ENCODE measurements around the gene GH2.
"Not testable (repeated sequence)": the region's sequence is repeated elsewhere in the genome, so short reads cannot be mapped to it uniquely, and the experiment has no call there.

The GH2 gene

GRCh38 chr17:63896524-63897354, 15.0 kb upstream of the GH2 start, which contains the start of gene CSH1:
TSS of gene CSH1 (minus strand) at chr17:63896574. CDS start at chr17:63896511, 63 bp downstream.
- H3K27ac ChIP-seq (ENCODE audit: low read depth, low read length); H3K4me1 ChIP-seq (ENCODE audit: control insufficient read depth in 1 of 2, insufficient read depth in 2 of 2, low read length in 2 of 2); H3K36me3 ChIP-seq (ENCODE audit: control insufficient read depth in 1 of 2, insufficient read depth in 2 of 2, low read length in 2 of 2); H3K4me3 ChIP-seq (ENCODE audit: low read depth in 1 of 2, low read length in 2 of 2); H3K27me3 ChIP-seq (ENCODE audit: control insufficient read depth in 1 of 2, insufficient read depth in 2 of 2, low read length in 2 of 2); H3K9ac ChIP-seq (ENCODE audit: low read depth in 1 of 2, low read length in 2 of 2); H3K9me3 ChIP-seq (ENCODE audit: control insufficient read depth in 1 of 2, low read length in 2 of 2): not testable (repeated sequence)

GRCh38 chr17:63894821-63895220, 13.1 kb upstream of the GH2 start:
- H3K36me3 ChIP-seq (ENCODE audit: control insufficient read depth in 1 of 2, insufficient read depth in 2 of 2, low read length in 2 of 2); H3K27me3 ChIP-seq (ENCODE audit: control insufficient read depth in 1 of 2, insufficient read depth in 2 of 2, low read length in 2 of 2); H3K9me3 ChIP-seq (ENCODE audit: control insufficient read depth in 1 of 2, low read length in 2 of 2); H3K4me3 ChIP-seq (ENCODE audit: low read depth in 1 of 2, low read length in 2 of 2); H3K27ac ChIP-seq (ENCODE audit: low read depth, low read length); H3K9ac ChIP-seq (ENCODE audit: low read depth in 1 of 2, low read length in 2 of 2); H3K4me1 ChIP-seq (ENCODE audit: control insufficient read depth in 1 of 2, insufficient read depth in 2 of 2, low read length in 2 of 2): not testable (repeated sequence)

- not testable (repeated sequence) for H3K36me3 ChIP-seq (ENCODE audit: control insufficient read depth in 1 of 2, insufficient read depth in 2 of 2, low read length in 2 of 2); H3K27ac ChIP-seq (ENCODE audit: low read depth, low read length); H3K27me3 ChIP-seq (ENCODE audit: control insufficient read depth in 1 of 2, insufficient read depth in 2 of 2, low read length in 2 of 2); H3K4me1 ChIP-seq (ENCODE audit: control insufficient read depth in 1 of 2, insufficient read depth in 2 of 2, low read length in 2 of 2); H3K4me3 ChIP-seq (ENCODE audit: low read depth in 1 of 2, low read length in 2 of 2); H3K9ac ChIP-seq (ENCODE audit: low read depth in 1 of 2, low read length in 2 of 2); H3K9me3 ChIP-seq (ENCODE audit: control insufficient read depth in 1 of 2, low read length in 2 of 2)
These were observed 12.3 kb upstream of the GH2 start for GRCh38 chr17:63894021-63894420.

GRCh38 chr17:63892316-63893037, 10.7 kb upstream of the GH2 start:
- H3K27me3 ChIP-seq (ENCODE audit: control insufficient read depth in 1 of 2, insufficient read depth in 2 of 2, low read length in 2 of 2); H3K27ac ChIP-seq (ENCODE audit: low read depth, low read length); H3K9ac ChIP-seq (ENCODE audit: low read depth in 1 of 2, low read length in 2 of 2); H3K9me3 ChIP-seq (ENCODE audit: control insufficient read depth in 1 of 2, low read length in 2 of 2); H3K4me1 ChIP-seq (ENCODE audit: control insufficient read depth in 1 of 2, insufficient read depth in 2 of 2, low read length in 2 of 2); H3K4me3 ChIP-seq (ENCODE audit: low read depth in 1 of 2, low read length in 2 of 2); H3K36me3 ChIP-seq (ENCODE audit: control insufficient read depth in 1 of 2, insufficient read depth in 2 of 2, low read length in 2 of 2): not testable (repeated sequence)

GRCh38 chr17:63889026-63889848, 7.5 kb upstream of the GH2 start:
- not testable (repeated sequence) for H3K4me1 ChIP-seq (ENCODE audit: control insufficient read depth in 1 of 2, insufficient read depth in 2 of 2, low read length in 2 of 2); H3K27ac ChIP-seq (ENCODE audit: low read depth, low read length); H3K4me3 ChIP-seq (ENCODE audit: low read depth in 1 of 2, low read length in 2 of 2); H3K9me3 ChIP-seq (ENCODE audit: control insufficient read depth in 1 of 2, low read length in 2 of 2); H3K36me3 ChIP-seq (ENCODE audit: control insufficient read depth in 1 of 2, insufficient read depth in 2 of 2, low read length in 2 of 2); H3K27me3 ChIP-seq (ENCODE audit: control insufficient read depth in 1 of 2, insufficient read depth in 2 of 2, low read length in 2 of 2); H3K9ac ChIP-seq (ENCODE audit: low read depth in 1 of 2, low read length in 2 of 2)

GRCh38 chr17:63885119-63885518, 3.4 kb upstream of the GH2 start:
- not testable (repeated sequence) for H3K9ac ChIP-seq (ENCODE audit: low read depth in 1 of 2, low read length in 2 of 2); H3K27me3 ChIP-seq (ENCODE audit: control insufficient read depth in 1 of 2, insufficient read depth in 2 of 2, low read length in 2 of 2); H3K4me1 ChIP-seq (ENCODE audit: control insufficient read depth in 1 of 2, insufficient read depth in 2 of 2, low read length in 2 of 2); H3K27ac ChIP-seq (ENCODE audit: low read depth, low read length); H3K36me3 ChIP-seq (ENCODE audit: control insufficient read depth in 1 of 2, insufficient read depth in 2 of 2, low read length in 2 of 2); H3K9me3 ChIP-seq (ENCODE audit: control insufficient read depth in 1 of 2, low read length in 2 of 2); H3K4me3 ChIP-seq (ENCODE audit: low read depth in 1 of 2, low read length in 2 of 2)

- not testable (repeated sequence) for H3K4me3 ChIP-seq (ENCODE audit: low read depth in 1 of 2, low read length in 2 of 2); H3K36me3 ChIP-seq (ENCODE audit: control insufficient read depth in 1 of 2, insufficient read depth in 2 of 2, low read length in 2 of 2); H3K4me1 ChIP-seq (ENCODE audit: control insufficient read depth in 1 of 2, insufficient read depth in 2 of 2, low read length in 2 of 2); H3K27me3 ChIP-seq (ENCODE audit: control insufficient read depth in 1 of 2, insufficient read depth in 2 of 2, low read length in 2 of 2); H3K27ac ChIP-seq (ENCODE audit: low read depth, low read length); H3K9me3 ChIP-seq (ENCODE audit: control insufficient read depth in 1 of 2, low read length in 2 of 2); H3K9ac ChIP-seq (ENCODE audit: low read depth in 1 of 2, low read length in 2 of 2)
These were observed 932 bp upstream of the GH2 start for GRCh38 chr17:63882626-63883126.

- not testable (repeated sequence) for H3K27ac ChIP-seq (ENCODE audit: low read depth, low read length); H3K9ac ChIP-seq (ENCODE audit: low read depth in 1 of 2, low read length in 2 of 2); H3K4me3 ChIP-seq (ENCODE audit: low read depth in 1 of 2, low read length in 2 of 2); H3K27me3 ChIP-seq (ENCODE audit: control insufficient read depth in 1 of 2, insufficient read depth in 2 of 2, low read length in 2 of 2); H3K36me3 ChIP-seq (ENCODE audit: control insufficient read depth in 1 of 2, insufficient read depth in 2 of 2, low read length in 2 of 2); H3K9me3 ChIP-seq (ENCODE audit: control insufficient read depth in 1 of 2, low read length in 2 of 2); H3K4me1 ChIP-seq (ENCODE audit: control insufficient read depth in 1 of 2, insufficient read depth in 2 of 2, low read length in 2 of 2)
These were observed 407 bp downstream of the GH2 start for GRCh38 chr17:63881337-63881736.

GRCh38 chr17:63880706-63881105, 1.0 kb downstream of the GH2 start:
- no peak overlapping the region for H3K27ac ChIP-seq (ENCODE audit: low read depth, low read length)
- no peak overlapping the region for H3K9ac ChIP-seq (ENCODE audit: low read depth in 1 of 2, low read length in 2 of 2)
- H3K36me3 ChIP-seq (ENCODE audit: control insufficient read depth in 1 of 2, insufficient read depth in 2 of 2, low read length in 2 of 2) = no peaks in the 10 kb centered on the region
- no peak overlapping the region for H3K4me3 ChIP-seq (ENCODE audit: low read depth in 1 of 2, low read length in 2 of 2)
- no peaks in the 10 kb centered on the region for H3K9me3 ChIP-seq (ENCODE audit: control insufficient read depth in 1 of 2, low read length in 2 of 2)
- no peaks in the 10 kb centered on the region for H3K27me3 ChIP-seq (ENCODE audit: control insufficient read depth in 1 of 2, insufficient read depth in 2 of 2, low read length in 2 of 2)
- H3K4me1 ChIP-seq (ENCODE audit: control insufficient read depth in 1 of 2, insufficient read depth in 2 of 2, low read length in 2 of 2) = no peaks in the 10 kb centered on the region

- H3K36me3 ChIP-seq (ENCODE audit: control insufficient read depth in 1 of 2, insufficient read depth in 2 of 2, low read length in 2 of 2); H3K9me3 ChIP-seq (ENCODE audit: control insufficient read depth in 1 of 2, low read length in 2 of 2); H3K27me3 ChIP-seq (ENCODE audit: control insufficient read depth in 1 of 2, insufficient read depth in 2 of 2, low read length in 2 of 2); H3K4me1 ChIP-seq (ENCODE audit: control insufficient read depth in 1 of 2, insufficient read depth in 2 of 2, low read length in 2 of 2); H3K27ac ChIP-seq (ENCODE audit: low read depth, low read length); H3K4me3 ChIP-seq (ENCODE audit: low read depth in 1 of 2, low read length in 2 of 2); H3K9ac ChIP-seq (ENCODE audit: low read depth in 1 of 2, low read length in 2 of 2): not testable (repeated sequence)
These were observed 3.3 kb downstream of the GH2 start for GRCh38 chr17:63878413-63878812.
